ENCODE data around the gene FARSB.

Gene FARSB

GRCh38 chr2:222544661-222545060 lies 111.2 kb downstream of the FARSB start:
- TF ChIP-seq CTCF (conservative IDR thresholded peaks at IDR 0.05; ENCODE audit: low read depth, low read length) = no peak
- H3K4me3 ChIP-seq (ENCODE audit: low read depth, low read length) = no peak overlapping the region
- no peak for DNase-seq (ENCODE audit: low read depth)

- no peak for TF ChIP-seq CTCF (conservative IDR thresholded peaks at IDR 0.05; ENCODE audit: low read depth, low read length)
These were observed 117.4 kb downstream of the FARSB start for GRCh38 chr2:222538535-222538934.

GRCh38 chr2:222535477-222535876 lies 120.4 kb downstream of the FARSB start:
- TF ChIP-seq CTCF (conservative IDR thresholded peaks at IDR 0.05; ENCODE audit: low read depth, low read length) = no peak
- DNase-seq (ENCODE audit: low read depth) = no peak
- no peak overlapping the region for H3K4me3 ChIP-seq (ENCODE audit: low read depth, low read length)

More at GRCh38 chr2:222538535-222538934, 117.4 kb downstream of the FARSB start:
- H3K4me3 ChIP-seq (ENCODE audit: low read depth, low read length) = no peak overlapping the region
- no peak for DNase-seq (ENCODE audit: low read depth)

GRCh38 chr2:222532315-222532714 lies 123.6 kb downstream of the FARSB start:
- DNase-seq (ENCODE audit: low read depth) = no peak
- H3K4me3 ChIP-seq (ENCODE audit: low read depth, low read length) = no peak overlapping the region
- TF ChIP-seq CTCF (conservative IDR thresholded peaks at IDR 0.05; ENCODE audit: low read depth, low read length) = no peak

- no peak for DNase-seq (ENCODE audit: low read depth)
- no peak for TF ChIP-seq CTCF (conservative IDR thresholded peaks at IDR 0.05; ENCODE audit: low read depth, low read length)
- no peak overlapping the region for H3K4me3 ChIP-seq (ENCODE audit: low read depth, low read length)
These were observed 129.2 kb downstream of the FARSB start for GRCh38 chr2:222526480-222527277.

GRCh38 chr2:222525811-222526210 lies 130.1 kb downstream of the FARSB start:
- H3K4me3 ChIP-seq (ENCODE audit: low read depth, low read length) = no peak overlapping the region
- no peak for DNase-seq (ENCODE audit: low read depth)
- TF ChIP-seq CTCF (conservative IDR thresholded peaks at IDR 0.05; ENCODE audit: low read depth, low read length) = no peak

Data from choroid plexus epithelial cell (primary cell).